ENCODE measurements around the gene H2AZ2.

GRCh38 chr7:44787762-44788161 lies 60.1 kb downstream of the H2AZ2 start:
- no peak for TF ChIP-seq POLR2AphosphoS5 (IDR thresholded peaks at IDR 0.05; ENCODE audit: low read depth, low read length)
- TF ChIP-seq POLR2A (IDR thresholded peaks at IDR 0.05; ENCODE audit: low read depth, low read length), result no peak

All from GM12892 (cell line).